Inflammatory macrophage treated with lipopolysaccharide for 1 hour (primary cell): ENCODE results near the gene OR5D18.
"Not testable (repeated sequence)": the region's sequence is repeated elsewhere in the genome, so short reads cannot be mapped to it uniquely, and the experiment has no call there.

ENCODE experiments used
- DNase-seq, 2 donors: peaks; one replicate each; pipeline ENCODE4 v3.0.0-alpha.2; 2020 to 2022

Gene OR5D18

DNA sequence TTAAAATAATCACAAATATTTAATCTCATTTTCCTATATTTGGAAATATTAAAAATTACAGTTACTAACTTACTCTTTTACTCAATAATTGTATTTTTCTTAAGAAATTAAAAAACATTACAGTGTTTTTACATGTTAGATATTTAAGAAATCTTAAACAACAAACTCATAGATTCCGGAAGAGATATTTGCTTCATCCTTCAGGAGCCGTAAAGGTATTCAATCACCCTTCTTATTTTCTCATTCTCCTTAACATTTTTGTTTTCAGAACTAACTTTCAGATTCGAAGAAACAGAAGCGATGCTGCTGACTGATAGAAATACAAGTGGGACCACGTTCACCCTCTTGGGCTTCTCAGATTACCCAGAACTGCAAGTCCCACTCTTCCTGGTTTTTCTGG, at the start of gene OR5D18:
Gene OR5D18, plus strand, starts transcription at position 301 of the 400 bp plus-strand sequence. Its CDS starts 0 bp downstream, at position 301.
- no peak for DNase-seq

- no peak for DNase-seq
Measured at GRCh38 chr11:55773138-55773537, 46.3 kb upstream of the OR5D18 start, which contains the start of gene OR5D13. OR5D13 (plus strand) TSS chr11:55773438; CDS start chr11:55773438, 0 bp downstream.

- no peak for DNase-seq
Measured at GRCh38 chr11:55791606-55792005, 27.8 kb upstream of the OR5D18 start.

- DNase-seq: no peak
Measured at GRCh38 chr11:55793321-55793720, 26.1 kb upstream of the OR5D18 start.

DNA sequence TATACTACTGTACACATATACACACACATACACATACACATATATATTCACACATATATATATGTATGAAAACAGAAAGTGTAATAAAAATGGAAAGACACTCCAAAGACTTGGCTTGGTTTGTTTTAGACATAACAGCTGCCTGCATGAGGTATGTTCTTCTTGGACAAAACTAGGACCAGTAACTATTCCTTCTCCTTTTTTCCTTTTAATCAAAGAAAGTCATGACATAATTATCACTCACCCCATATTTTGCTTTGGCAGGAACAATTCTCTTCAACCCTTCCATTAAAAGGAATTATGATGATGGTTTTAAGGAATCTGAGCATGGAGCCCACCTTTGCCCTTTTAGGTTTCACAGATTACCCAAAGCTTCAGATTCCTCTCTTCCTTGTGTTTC, 24.2 kb upstream of the OR5D18 start, which contains the start of gene OR5D14:
Gene OR5D14, plus strand, starts transcription at position 301 of the 400 bp plus-strand sequence. Its CDS starts 0 bp downstream, at position 301.
- no peak for DNase-seq

DNA sequence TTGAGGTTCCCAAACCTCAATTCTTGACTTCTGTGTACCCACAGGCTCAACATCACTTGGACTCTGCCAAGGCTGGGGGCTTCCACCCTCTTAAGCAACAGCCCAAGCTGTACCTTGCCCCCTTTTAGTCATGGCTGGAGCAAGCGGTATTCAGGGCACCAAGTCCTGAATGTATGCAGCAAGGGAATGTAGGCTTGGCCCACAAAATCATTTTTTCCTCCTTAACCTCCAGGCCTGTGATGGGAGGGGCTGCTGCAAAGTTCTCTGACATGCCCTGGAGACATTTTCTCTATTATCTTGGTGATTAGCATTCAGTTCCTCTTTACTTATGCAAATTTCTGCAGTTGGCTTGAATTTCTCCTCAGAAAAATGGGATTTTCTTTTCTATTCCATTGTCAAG, 13.2 kb upstream of the OR5D18 start:
- no peak for DNase-seq

GRCh38 chr11:55811067-55811466, 8.4 kb upstream of the OR5D18 start, which contains the start of gene OR5L1:
OR5L1 (plus strand) TSS chr11:55811367; CDS start chr11:55811467, 100 bp downstream.
- DNase-seq: no peak

GRCh38 chr11:55826919-55827318, 7.5 kb downstream of the OR5D18 start, which contains the start of gene OR5L2:
OR5L2 (plus strand) TSS chr11:55827219; CDS start chr11:55827219, 0 bp downstream.
- DNase-seq: no peak

GRCh38 chr11:55838452-55838851, 19.0 kb downstream of the OR5D18 start, which contains the start of gene OR5D16:
OR5D16 (plus strand) TSS chr11:55838752; CDS start chr11:55838752, 0 bp downstream.
- no peak for DNase-seq

- no peak for DNase-seq
Measured at GRCh38 chr11:55847453-55847852, 28.0 kb downstream of the OR5D18 start.

- no peak for DNase-seq
Measured at GRCh38 chr11:55849037-55849436, 29.6 kb downstream of the OR5D18 start.

- no peak for DNase-seq
Measured at GRCh38 chr11:55852141-55852540, 32.7 kb downstream of the OR5D18 start.

DNA sequence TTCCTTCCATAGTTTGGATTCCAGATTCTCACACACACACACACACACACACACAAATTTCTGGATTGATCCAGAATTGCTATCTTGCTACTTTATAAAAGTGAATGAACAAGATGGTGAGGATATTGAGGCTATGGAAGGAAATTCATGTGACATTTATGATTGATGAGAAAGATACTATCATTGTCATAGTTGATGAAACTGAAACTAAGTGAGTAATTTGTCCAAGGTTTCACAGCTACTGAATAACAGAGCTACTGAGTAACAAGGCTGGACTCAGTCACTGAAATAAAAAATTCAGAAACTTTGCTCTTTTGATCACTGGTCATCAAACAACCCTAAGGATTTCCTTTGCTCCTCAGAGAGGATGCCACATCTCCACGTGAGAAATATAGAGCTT, 35.3 kb downstream of the OR5D18 start:
- no peak for DNase-seq

DNA sequence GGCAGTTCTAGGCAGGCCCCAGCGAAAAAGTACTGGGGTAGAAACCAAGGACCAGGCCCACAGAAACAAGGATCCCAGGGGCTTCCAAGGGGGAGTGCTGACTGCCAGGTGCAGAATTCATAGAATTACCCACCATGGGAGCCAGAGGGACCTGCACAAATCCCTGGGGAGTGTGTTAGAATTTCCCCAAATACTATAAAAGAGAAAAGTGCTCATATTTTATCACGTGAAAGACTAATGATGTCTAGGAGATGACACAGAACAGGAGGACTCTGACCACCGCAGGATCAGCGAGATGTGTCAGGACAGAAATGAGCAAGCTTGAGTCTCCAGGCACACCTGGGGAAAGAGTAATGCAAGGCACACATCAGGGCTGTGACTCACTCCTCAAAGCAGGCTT, 47.9 kb downstream of the OR5D18 start:
- not testable (repeated sequence) for DNase-seq
